HL-60/S4 treated with retinoic acid at 250 ng/mL for 4 days and 3 days (cell line): ENCODE results near the gene PIERCE2.

Experiments used
- in situ Hi-C: fragments of 300-500 bp; cut with MboI; formaldehyde crosslinking; loops from 2 replicates; pipeline ENCODE4 v1.7.0; 2022; ENCODE audit warnings: low sequenced_read_pairs

PIERCE2 gene

DNA sequence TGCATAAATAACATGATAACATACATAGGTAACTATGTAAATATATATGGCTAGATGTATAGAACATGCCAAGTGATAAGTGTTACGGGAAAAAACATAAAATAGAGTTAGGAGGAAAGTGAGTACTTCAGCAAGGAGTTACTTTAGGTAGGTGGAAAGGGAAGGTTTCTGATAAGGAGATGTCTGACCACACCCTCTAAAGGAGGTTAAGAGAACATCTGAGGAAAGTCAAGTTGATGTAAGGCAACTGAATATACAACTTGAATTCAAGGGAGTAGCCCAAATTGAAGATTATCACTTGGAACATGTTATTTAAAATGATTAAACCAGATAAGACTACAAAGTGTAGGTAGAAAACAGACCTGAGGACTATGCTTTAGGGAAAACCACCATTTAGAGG lies 13.8 kb downstream of the PIERCE2 start:
- in situ Hi-C loops: no loop called here

GRCh38 chr15:55434989-55435825 lies 26.9 kb downstream of the PIERCE2 start:
- in situ Hi-C loops: loop anchor here (25.0 kb wide), 1 partner anchor 223 kb away; no protein-coding TSS in a partner anchor

- in situ Hi-C loops: loop anchor here (25.0 kb wide), 1 partner anchor 231 kb away; no protein-coding TSS in a partner anchor
These were observed 34.8 kb downstream of the PIERCE2 start for GRCh38 chr15:55443141-55443540.

DNA sequence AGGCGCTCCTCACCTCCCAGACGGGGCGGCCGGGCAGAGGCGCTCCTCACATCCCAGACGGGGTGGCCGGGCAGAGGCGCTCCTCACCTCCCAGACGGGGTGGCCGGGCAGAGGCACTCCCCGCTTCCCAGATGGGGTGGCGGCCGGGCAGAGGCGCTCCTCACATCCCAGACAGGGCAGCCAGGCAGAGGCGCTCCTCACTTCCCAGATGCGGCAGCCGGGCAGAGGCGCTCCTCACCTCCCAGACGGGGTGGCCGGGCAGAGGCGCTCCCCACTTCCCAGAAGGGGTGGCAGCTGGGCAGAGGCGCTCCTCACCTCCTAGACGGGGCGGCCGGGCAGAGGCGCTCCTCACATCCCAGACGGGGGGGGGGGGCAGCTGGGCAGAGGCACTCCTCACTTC lies 37.6 kb downstream of the PIERCE2 start:
- in situ Hi-C loops: loop anchor here (25.0 kb wide), 1 partner anchor 234 kb away; no protein-coding TSS in a partner anchor

- in situ Hi-C loops: loop anchor here (25.0 kb wide), 1 partner anchor 234 kb away; no protein-coding TSS in a partner anchor
These were observed 38.2 kb downstream of the PIERCE2 start for GRCh38 chr15:55446379-55447029.

DNA sequence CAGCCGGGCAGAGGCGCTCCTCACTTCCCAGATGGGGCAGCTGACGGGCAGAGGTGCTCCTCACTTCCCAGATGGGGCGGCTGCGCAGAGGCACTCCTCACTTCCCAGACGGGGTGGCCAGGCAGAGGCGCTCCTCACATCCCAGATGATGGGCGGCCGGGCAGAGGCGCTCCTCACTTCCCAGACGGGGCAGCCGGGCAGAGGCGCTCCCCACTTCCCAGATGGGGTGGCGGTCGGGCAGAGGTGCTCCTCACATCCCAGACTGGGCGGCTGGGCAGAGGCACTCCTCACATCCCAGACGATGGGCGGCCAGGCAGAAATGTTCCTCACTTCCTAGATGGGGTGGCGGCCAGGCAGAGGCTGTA lies 38.7 kb downstream of the PIERCE2 start:
- in situ Hi-C loops: loop anchor here (25.0 kb wide), 1 partner anchor 235 kb away; no protein-coding TSS in a partner anchor

GRCh38 chr15:55457401-55458022 lies 49.2 kb downstream of the PIERCE2 start:
- in situ Hi-C loops: no loop called here

- in situ Hi-C loops: no loop called here
These were observed 53.2 kb downstream of the PIERCE2 start for GRCh38 chr15:55461447-55461846.

GRCh38 chr15:55468321-55468720 lies 60.0 kb downstream of the PIERCE2 start:
- in situ Hi-C loops: no loop called here
